Ovary (tissue), 9 donors: ENCODE results near the gene CLOCK. TPM values are rescaled to one million over a fixed set of nuclear protein-coding genes. Genes with fewer than 3 reads are reported as not detected.

ENCODE experiments used
- DNase-seq, 5 donors: peaks; one replicate each; pipeline ENCODE4 v3.0.0-alpha.2; 2019 to 2020
- H3K27ac ChIP-seq, 2 donors: fragments of 200-600 bp; one replicate each; pipeline versions ENCODE4 v1.5.1 to v1.8.0; 2019 to 2022
- H3K27me3 ChIP-seq: fragments of 200-600 bp; one replicate; pipeline ENCODE4 v1.8.0; 2022
- H3K36me3 ChIP-seq: fragments of 200-600 bp; sonication (generic); one replicate; pipeline ENCODE4 v1.5.1; 2019
- H3K4me1 ChIP-seq: one replicate; pipeline ENCODE4 v1.8.1; 2013; ENCODE audit warnings: mild to moderate bottlenecking, moderate library complexity; ENCODE audit not compliant: insufficient read depth
- H3K4me3 ChIP-seq: fragments of 200-600 bp; sonication (generic); one replicate; pipeline ENCODE4 v1.5.1; 2017
- H3K9me3 ChIP-seq, 2 donors: fragments of 200-600 bp in 1 of 2; sonication (generic) in 1 of 2; one replicate each; pipeline versions ENCODE4 v1.5.1 to v1.8.1; 2013 to 2019; ENCODE audit warnings: mild to moderate bottlenecking in 1 of 2, moderate library complexity in 1 of 2
- CTCF ChIP-seq, 3 donors: fragments of 450-650 bp in 2 of 3; fragments of 200-600 bp in 1 of 3; IDR thresholded peaks; one replicate each; pipeline versions ENCODE4 v1.5.1 to v1.8.0; 2016 to 2022; ENCODE audit warnings: antibody characterized with exemption in 3 of 3, mild to moderate bottlenecking in 1 of 3
- EP300 ChIP-seq: sonication (generic); formaldehyde crosslinking; IDR thresholded peaks from one replicate; pipeline ENCODE4 v1.6.1; 2017; ENCODE audit warnings: antibody characterized with exemption
- POLR2A ChIP-seq: fragments of 450-650 bp; IDR thresholded peaks from one replicate; pipeline ENCODE4 v1.6.1; 2017; ENCODE audit warnings: antibody characterized with exemption, mild to moderate bottlenecking, moderate library complexity
- WGBS, 3 donors: extraction: QIAGEN DNeasy Blood & Tissue Kit in 1 of 3; methylation state at CpG; one replicate each; pipeline versions ENCODE4 v1.1.5 to v1.1.7; 2013 to 2017; 5-methylcytosine and 5-hydroxymethylcytosine counted together
- intact Hi-C, 4 donors: fragments of 100-400 bp; cut with DNase I; formaldehyde crosslinking; loops; one replicate each; pipeline versions ENCODE4 v1.11.0 to v1.15.1; 2022 to 2023
- polyA plus RNA-seq, 2 donors: library from polyadenylated mRNA; stranded (reverse); fragments of 200-250 nt in 1 of 2; fragments of 350-450 nt in 1 of 2; fragmentation: Illumina TruSeq in 1 of 2; extraction: RNeasy Lipid Tissue Mini Kit (QIAGEN cat#74804) in 1 of 2; gene quantifications; one replicate each; pipeline ENCODE4 v1.2.3, GENCODE V29; 2013 to 2014
- total RNA-seq, 7 donors: library from RNA; depleted of rRNA in 2 of 7; stranded (reverse); fragments of >200 nt in 2 of 7; fragmentation: NEBNext Ultra II Directional in 3 of 7; extraction: Animal tissue kit (Norgen Biotek cat#: 25700) in 3 of 7; gene quantifications; one replicate each; pipeline versions ENCODE4 v1.1.0 to v1.2.4, GENCODE V29; 2016 to 2023
- donor health status: DM: no; HTN: no; CAD: no; lungs with moderate emphysema.
- donor health status: DM: no; HTN: no; CAD: no.
- donor health status: Bipolar disorder and iron deficiency.
- donor health status: DM: yes; HTN: yes; CAD: no.
- donor health status: DM: no; HTN: no; CAD: no.
- donor health status: DM: yes; HTN: yes; CAD: no.

Gene CLOCK
- total and polyA plus RNA-seq, 9 donors, result 5.4 to 36.4 (median 27.5) TPM

GRCh38 chr4:55407764-55408163, 138.9 kb downstream of the CLOCK start:
- H3K4me1 ChIP-seq, result peaks cover 2% of the 10 kb centered on the region
- no peak for TF ChIP-seq POLR2A
- TF ChIP-seq CTCF (IDR thresholded peaks at IDR 0.05), result no peak
- TF ChIP-seq EP300, result no peak
- 56 to 92% (median 87%) methylated on average over 3 of the region's 3 CpGs for WGBS, 3 donors
- H3K4me3 ChIP-seq, result no peak overlapping the region
- no peak overlapping the region for H3K27ac ChIP-seq
- no peak for DNase-seq
- intact Hi-C loops, result no loop called here
- H3K36me3 ChIP-seq, result no peaks in the 10 kb centered on the region
- H3K27me3 ChIP-seq, result no peaks in the 10 kb centered on the region
- no peaks in the 10 kb centered on the region for H3K9me3 ChIP-seq

GRCh38 chr4:55407119-55407518, 139.6 kb downstream of the CLOCK start:
- DNase-seq, result no peak
- Histone ChIP-seq H3K36me3 (no peaks in the 10 kb centered on the region), H3K4me1 (peaks cover 2% of the 10 kb centered on the region), H3K9me3 (no peaks in the 10 kb centered on the region), H3K27ac (no peak overlapping the region), H3K4me3 (no peak overlapping the region), H3K27me3 (no peaks in the 10 kb centered on the region)
- intact Hi-C loops, result no loop called here
- no peak for TF ChIP-seq CTCF (IDR thresholded peaks at IDR 0.05)
- TF ChIP-seq EP300, result no peak
- TF ChIP-seq POLR2A, result no peak
- WGBS, 3 donors, result 94 to 96% (median 94%) methylated on average over 3 of the region's 3 CpGs

- WGBS, 3 donors, result 94 to 99% (median 98%) methylated on average over 2 of the region's 2 CpGs
- Histone ChIP-seq H3K36me3 (no peaks in the 10 kb centered on the region), H3K27me3 (no peaks in the 10 kb centered on the region), H3K4me3 (no peak overlapping the region), H3K9me3 (no peaks in the 10 kb centered on the region), H3K4me1 (peaks cover 2% of the 10 kb centered on the region), H3K27ac (no peak overlapping the region)
- no peak for TF ChIP-seq EP300
- no peak for TF ChIP-seq POLR2A
- TF ChIP-seq CTCF (IDR thresholded peaks at IDR 0.05), result no peak
- DNase-seq, result no peak
- intact Hi-C loops, result no loop called here
Measured at GRCh38 chr4:55406545-55406944, 140.2 kb downstream of the CLOCK start.

GRCh38 chr4:55405073-55405472, 141.6 kb downstream of the CLOCK start:
- intact Hi-C loops, result no loop called here
- H3K27me3 ChIP-seq, result no peaks in the 10 kb centered on the region
- H3K4me1 ChIP-seq, result peaks cover 2% of the 10 kb centered on the region
- H3K27ac ChIP-seq, result no peak overlapping the region
- DNase-seq, result no peak
- H3K4me3 ChIP-seq, result no peak overlapping the region
- no peaks in the 10 kb centered on the region for H3K9me3 ChIP-seq
- TF ChIP-seq EP300 (no peak), CTCF (IDR thresholded peaks at IDR 0.05) (no peak), POLR2A (no peak)
- WGBS, 3 donors, result 91 to 95% (median 93%) methylated on average over 3 of the region's 3 CpGs
- H3K36me3 ChIP-seq, result no peaks in the 10 kb centered on the region

GRCh38 chr4:55399581-55399980, 147.1 kb downstream of the CLOCK start:
- Histone ChIP-seq H3K36me3 (no peaks in the 10 kb centered on the region), H3K9me3 (no peaks in the 10 kb centered on the region), H3K27ac (no peak overlapping the region), H3K4me3 (no peak overlapping the region), H3K4me1 (peaks cover 5% of the 10 kb centered on the region), H3K27me3 (no peaks in the 10 kb centered on the region)
- intact Hi-C loops, result loop anchor here in 1 of 4 donors (5.0 kb wide), 1 partner anchor 52 kb away; the partner anchor contains the start of gene SRD5A3
- DNase-seq, result no peak
- no peak for TF ChIP-seq POLR2A
- 60 to 72% (median 68%) methylated on average over 1 of the region's 1 CpG for WGBS, 3 donors
